SK-N-DZ (cell line): ENCODE results near the gene IL10RB.

ENCODE experiments used
- DNase-seq: peaks from one replicate; pipeline ENCODE4 v3.0.0-alpha.2; 2015; ENCODE audit warnings: low spot score

IL10RB gene

GRCh38 chr21:33265664-33266049 lies 510 bp upstream of the IL10RB start:
- peak; percentile 15 for DNase-seq

GRCh38 chr21:33266789-33267135 lies 595 bp downstream of the IL10RB start:
- no peak for DNase-seq

GRCh38 chr21:33267250-33267649 lies 1.1 kb downstream of the IL10RB start:
- DNase-seq: no peak

GRCh38 chr21:33268393-33268736 lies 2.2 kb downstream of the IL10RB start:
- no peak for DNase-seq

- DNase-seq: no peak
Observed at GRCh38 chr21:33268737-33269441, 2.7 kb downstream of the IL10RB start.

GRCh38 chr21:33270986-33271385 lies 4.8 kb downstream of the IL10RB start:
- no peak for DNase-seq

GRCh38 chr21:33273044-33273443 lies 6.9 kb downstream of the IL10RB start:
- no peak for DNase-seq

GRCh38 chr21:33278721-33279120 lies 12.6 kb downstream of the IL10RB start:
- DNase-seq: no peak

- no peak for DNase-seq
Observed at GRCh38 chr21:33279330-33279820, 13.2 kb downstream of the IL10RB start.

GRCh38 chr21:33281096-33281652 lies 15.0 kb downstream of the IL10RB start:
- peak; percentile 56 for DNase-seq

- DNase-seq: no peak
Observed at GRCh38 chr21:33283203-33283602, 17.0 kb downstream of the IL10RB start.

- DNase-seq: no peak
Observed at GRCh38 chr21:33286076-33286475, 19.9 kb downstream of the IL10RB start.

- DNase-seq: no peak
Observed at GRCh38 chr21:33286600-33287456, 20.7 kb downstream of the IL10RB start.

GRCh38 chr21:33289199-33289819 lies 23.1 kb downstream of the IL10RB start:
- DNase-seq: no peak

- DNase-seq: no peak
Observed at GRCh38 chr21:33290441-33290840, 24.3 kb downstream of the IL10RB start.

GRCh38 chr21:33291686-33292085 lies 25.5 kb downstream of the IL10RB start:
- DNase-seq: no peak

GRCh38 chr21:33292724-33293123 lies 26.6 kb downstream of the IL10RB start:
- DNase-seq: no peak

GRCh38 chr21:33293136-33293535 lies 27.0 kb downstream of the IL10RB start:
- DNase-seq: no peak

GRCh38 chr21:33293811-33294216 lies 27.6 kb downstream of the IL10RB start:
- DNase-seq: no peak

- DNase-seq: no peak
Observed at GRCh38 chr21:33296156-33296555, 30.0 kb downstream of the IL10RB start.

- DNase-seq: no peak
Observed at GRCh38 chr21:33299181-33299752, 33.1 kb downstream of the IL10RB start.
